HG03135 (cell line): ENCODE data around the gene KRT7.

ENCODE experiments used
- ATAC-seq: cut with Tn5 transposase; IDR thresholded peaks from one replicate; pipeline ENCODE4 v1.9.1; 2021; ENCODE audit warnings: mild to moderate bottlenecking, moderate library complexity; ENCODE audit not compliant: unreplicated experiment

KRT7 gene

GRCh38 chr12:52211716-52212585 lies 21.1 kb upstream of the KRT7 start:
- no peak for ATAC-seq

- no peak for ATAC-seq
Observed at GRCh38 chr12:52212701-52213563, 20.1 kb upstream of the KRT7 start.

DNA sequence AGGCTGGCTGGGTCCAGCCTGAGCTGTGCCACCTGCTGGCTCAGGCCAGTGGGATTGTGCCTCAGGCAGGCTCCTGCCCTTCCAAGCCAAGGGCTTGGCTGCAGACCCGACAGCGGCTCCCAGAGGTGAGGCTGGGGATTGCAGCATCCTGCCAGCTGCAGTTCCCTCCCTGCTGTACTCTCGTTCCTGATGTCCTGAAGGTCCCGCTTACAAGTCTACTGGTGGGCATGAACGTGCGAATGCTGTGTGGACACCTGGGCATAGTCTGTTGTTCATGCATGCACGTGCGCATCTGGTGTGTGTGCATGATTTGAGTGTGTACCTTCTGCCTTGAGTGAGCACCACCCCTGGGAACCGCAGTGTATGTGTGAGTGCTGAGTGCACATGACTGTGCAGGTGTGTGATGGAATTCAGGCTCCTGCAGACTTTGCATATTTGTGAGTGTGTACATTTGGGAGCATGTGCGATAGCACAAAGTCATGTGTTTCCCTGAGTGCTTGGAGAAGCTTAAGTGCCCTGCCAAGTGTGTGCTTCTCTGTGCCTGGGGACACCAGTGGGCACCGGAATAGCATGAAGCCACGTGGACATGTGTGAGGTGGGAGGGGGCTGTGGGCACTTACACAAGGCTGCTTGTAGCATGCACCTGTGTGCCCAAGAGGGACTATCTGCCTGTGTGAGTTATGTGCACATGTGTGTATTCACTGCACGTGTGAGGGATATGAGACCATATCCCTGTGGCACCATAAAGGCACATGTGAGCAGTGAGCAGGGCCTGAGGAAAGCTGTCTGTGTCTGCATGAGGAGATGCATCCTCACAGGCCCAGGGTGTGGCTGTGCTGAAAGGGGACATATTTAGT lies 19.3 kb upstream of the KRT7 start:
- ATAC-seq: no peak

DNA sequence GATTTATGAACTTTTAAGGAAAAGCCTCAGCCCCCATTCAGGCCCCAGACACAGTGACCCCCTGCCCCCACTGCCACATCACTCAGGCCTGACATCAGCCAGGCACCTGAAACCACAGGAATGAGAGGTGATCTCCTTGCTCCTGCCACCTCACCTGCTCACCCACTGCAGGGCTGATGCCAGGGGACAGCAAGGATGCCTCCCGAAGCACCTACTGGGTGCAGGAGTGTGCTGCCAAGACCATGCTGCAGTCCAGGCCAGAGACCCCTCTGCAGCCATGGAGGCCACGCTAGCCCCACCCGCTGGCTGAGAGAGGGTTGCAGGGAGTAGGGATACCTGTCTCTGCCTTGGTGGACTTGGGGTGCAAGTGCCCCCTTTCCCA lies 18.6 kb upstream of the KRT7 start:
- ATAC-seq: no peak

- ATAC-seq: no peak
Observed at GRCh38 chr12:52215587-52216031, 17.4 kb upstream of the KRT7 start.

DNA sequence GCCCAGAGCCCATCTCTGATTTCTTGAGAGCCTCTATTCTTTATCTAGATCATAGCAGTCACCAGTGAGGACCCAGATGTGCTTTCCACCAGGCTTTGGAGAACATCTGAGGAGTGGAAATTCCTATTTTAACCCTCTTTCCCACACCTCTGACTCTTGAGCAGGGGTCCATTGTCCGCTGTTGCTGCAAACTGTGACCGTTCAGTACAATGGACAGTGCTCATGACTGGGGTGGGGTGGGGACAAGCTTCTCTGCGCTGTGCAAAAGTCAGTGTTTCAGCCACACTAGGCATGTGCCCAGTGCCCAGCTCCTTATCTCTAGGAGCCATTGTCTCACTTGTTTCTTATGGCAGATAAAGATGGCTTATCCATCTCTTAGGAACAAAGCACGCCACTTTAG lies 16.9 kb upstream of the KRT7 start:
- no peak for ATAC-seq

GRCh38 chr12:52216807-52217206 lies 16.2 kb upstream of the KRT7 start:
- no peak for ATAC-seq

DNA sequence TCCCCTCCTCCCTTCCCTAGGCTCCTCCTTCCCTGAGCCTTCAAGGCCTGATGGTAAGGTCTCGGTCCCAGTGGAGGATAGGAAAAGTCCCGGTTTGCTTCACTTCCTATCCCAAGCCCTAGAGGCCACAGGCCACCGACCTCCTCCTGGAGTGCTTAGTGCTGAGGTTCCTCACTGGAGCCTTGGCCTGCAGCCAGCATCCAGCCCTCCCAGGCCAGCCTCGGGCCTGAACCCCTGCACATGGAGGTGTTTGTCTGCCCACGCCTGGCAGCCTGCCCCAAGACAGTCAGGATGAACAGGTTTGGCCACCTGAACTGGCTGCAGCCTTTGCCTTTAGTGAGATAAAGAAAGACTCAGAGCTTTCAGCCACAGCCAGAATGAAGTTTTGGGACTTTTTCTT lies 15.8 kb upstream of the KRT7 start:
- no peak for ATAC-seq

GRCh38 chr12:52218001-52218400 lies 15.0 kb upstream of the KRT7 start:
- no peak for ATAC-seq

- ATAC-seq: no peak
Observed at GRCh38 chr12:52220477-52220876, 12.6 kb upstream of the KRT7 start.

DNA sequence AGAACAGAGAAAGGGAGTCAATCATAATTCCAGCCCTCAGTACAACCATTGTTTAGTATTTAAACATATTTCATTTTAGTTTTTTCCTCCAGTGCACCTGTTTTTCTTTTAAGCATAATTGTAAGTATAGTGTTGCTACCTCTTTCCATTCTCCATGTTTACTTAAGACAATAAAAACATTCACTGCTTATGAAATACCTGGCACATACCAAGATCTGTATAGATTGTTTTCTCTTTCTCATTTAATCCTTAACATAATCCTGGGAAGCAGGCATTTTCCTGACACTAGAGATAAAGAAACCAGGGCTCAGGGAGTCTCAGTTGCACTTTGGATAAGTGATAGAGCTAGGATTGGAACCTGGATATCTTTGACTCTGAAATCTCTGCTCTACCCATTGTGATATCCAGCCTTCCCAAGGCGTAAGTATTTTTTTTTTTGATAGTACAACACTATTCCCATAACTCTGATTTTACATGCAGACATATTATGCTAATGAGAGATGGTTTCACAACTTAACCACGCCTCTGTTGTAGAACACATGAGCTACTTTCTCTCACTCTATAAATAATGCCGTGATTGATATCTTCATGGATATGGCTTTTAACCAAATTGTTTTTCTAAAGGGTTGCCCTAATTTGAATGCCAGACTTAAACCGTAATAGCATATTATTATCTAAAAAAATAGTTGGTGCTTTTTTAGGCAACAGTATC lies 11.8 kb upstream of the KRT7 start:
- no peak for ATAC-seq

DNA sequence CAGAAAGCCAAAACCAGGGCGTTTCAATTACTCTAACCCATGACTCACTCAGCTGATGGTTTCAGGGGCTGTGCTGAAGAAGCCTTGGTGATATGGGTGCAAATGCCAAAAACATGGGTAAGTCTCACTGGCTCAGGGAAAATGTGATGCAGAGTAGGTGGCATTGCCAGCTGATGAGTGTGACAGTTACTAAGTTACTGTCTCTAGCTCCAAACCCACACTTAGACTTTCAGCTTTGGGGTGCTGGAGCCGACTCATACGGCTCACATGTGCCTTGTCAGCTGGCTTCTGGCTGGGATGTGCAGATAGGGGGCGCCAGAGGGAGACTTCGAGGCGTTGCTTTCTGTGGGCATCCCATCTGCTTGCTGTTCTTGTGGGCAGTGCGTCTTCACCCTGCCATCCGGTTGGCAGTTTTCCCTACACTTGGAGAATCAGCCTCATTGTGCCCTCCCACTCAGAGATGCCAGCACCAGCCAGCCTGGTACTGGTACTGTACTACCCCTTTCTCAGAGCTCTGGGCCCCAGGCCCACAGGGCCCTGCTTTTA lies 11.1 kb upstream of the KRT7 start:
- no peak for ATAC-seq

DNA sequence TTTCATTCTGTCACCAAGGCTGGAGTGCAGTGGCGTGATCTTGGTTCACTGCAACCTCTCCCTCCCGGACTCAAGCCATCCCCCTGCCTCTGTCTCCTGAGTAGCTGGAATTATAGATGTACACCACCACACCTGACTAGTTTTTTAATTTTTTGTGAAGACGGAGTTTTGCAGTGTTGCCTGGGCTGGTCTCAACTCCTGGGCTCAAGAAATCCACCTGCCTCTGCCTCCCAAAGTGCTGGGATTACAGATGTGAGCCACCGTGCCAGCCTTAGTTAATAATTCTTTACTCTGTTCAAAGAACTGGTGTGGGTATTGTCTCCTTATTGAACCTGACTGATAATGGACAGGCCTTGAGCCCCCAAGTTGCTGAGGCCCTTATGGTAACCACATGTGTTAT lies 10.4 kb upstream of the KRT7 start:
- no peak for ATAC-seq

GRCh38 chr12:52223406-52224039 lies 9.5 kb upstream of the KRT7 start:
- no peak for ATAC-seq

GRCh38 chr12:52224151-52224550 lies 8.9 kb upstream of the KRT7 start:
- no peak for ATAC-seq

DNA sequence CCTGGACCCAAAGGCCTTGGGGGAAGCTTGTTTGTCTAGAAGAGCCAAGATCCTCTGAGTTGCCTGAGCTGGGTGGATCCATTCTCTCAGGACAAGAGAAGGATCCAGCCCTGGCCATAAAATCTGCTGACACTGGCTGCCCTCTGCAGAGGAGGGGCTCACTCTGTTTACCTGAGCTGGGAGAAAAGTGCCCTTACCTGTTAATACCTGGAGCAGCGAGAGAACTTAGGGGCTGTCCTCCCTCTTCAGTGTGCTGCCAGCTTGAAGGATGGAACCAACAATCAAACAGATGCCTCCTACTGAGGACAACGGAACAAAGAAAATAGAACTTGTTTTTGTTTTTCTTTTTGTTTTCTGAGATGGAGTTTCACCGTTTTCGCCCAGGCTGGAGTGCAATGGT lies 7.3 kb upstream of the KRT7 start:
- no peak for ATAC-seq

DNA sequence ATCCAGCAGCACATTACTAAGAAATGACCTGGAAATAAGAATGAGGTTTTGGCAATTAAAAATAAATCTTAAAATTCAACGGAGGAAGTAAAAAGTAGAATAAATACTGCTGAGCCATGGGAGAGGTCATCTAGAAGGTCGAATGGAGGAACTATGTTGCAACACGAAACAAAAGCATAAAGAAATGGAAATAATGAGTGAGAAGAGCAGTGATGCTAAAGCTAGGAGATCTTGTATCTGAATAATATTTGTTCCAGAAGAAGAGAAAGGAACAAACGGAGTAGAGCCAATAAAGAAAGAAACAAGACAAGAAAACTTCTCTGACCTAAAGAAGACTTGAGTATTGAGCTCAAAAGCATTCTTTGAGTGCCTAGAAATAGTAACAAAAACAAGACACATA lies 6.6 kb upstream of the KRT7 start:
- no peak for ATAC-seq

- no peak for ATAC-seq
Observed at GRCh38 chr12:52227606-52228166, 5.4 kb upstream of the KRT7 start.

- no peak for ATAC-seq
Observed at GRCh38 chr12:52228366-52228765, 4.7 kb upstream of the KRT7 start.
